Sigmoid colon (tissue), 7 donors: ENCODE measurements around the gene DCUN1D1. TPM values are rescaled to one million over a fixed set of nuclear protein-coding genes. Genes with fewer than 3 reads are reported as not detected.

Experiments
- DNase-seq: peaks from one replicate; pipeline ENCODE4 v3.0.0-alpha.2; 2019
- H3K27ac ChIP-seq, 4 donors: fragments of 200-600 bp; sonication (generic); one replicate each; pipeline ENCODE4 v1.5.1; 2016 to 2019; ENCODE audit warnings: mild to moderate bottlenecking in 1 of 4
- H3K27me3 ChIP-seq, 3 donors: fragments of 200-600 bp; sonication (generic); one replicate each; pipeline ENCODE4 v1.5.1; 2019; ENCODE audit warnings: mild to moderate bottlenecking in 1 of 3
- H3K36me3 ChIP-seq, 4 donors: fragments of 200-600 bp; sonication (generic); one replicate each; pipeline ENCODE4 v1.5.1; 2016 to 2019
- H3K4me1 ChIP-seq, 4 donors: fragments of 200-600 bp; sonication (generic); one replicate each; pipeline ENCODE4 v1.5.1; 2017 to 2019
- H3K4me3 ChIP-seq, 4 donors: fragments of 200-600 bp; sonication (generic); one replicate each; pipeline ENCODE4 v1.5.1; 2017 to 2019; ENCODE audit warnings: mild to moderate bottlenecking in 2 of 4, moderate library complexity in 1 of 4
- H3K9me3 ChIP-seq, 4 donors: fragments of 200-600 bp in 3 of 4; sonication (generic) in 3 of 4; one replicate each; pipeline versions ENCODE4 v1.5.1 to v1.6.1; 2013 to 2019
- CTCF ChIP-seq, 4 experiments: fragments of 450-650 bp in 3 of 4; fragments of 200-600 bp in 1 of 4; IDR thresholded peaks; one replicate each; pipeline ENCODE4 v1.5.1; 2016 to 2019; ENCODE audit warnings: antibody characterized with exemption in 4 of 4, mild to moderate bottlenecking in 3 of 4, moderate library complexity in 2 of 4
- EP300 ChIP-seq, 4 donors: sonication (generic); formaldehyde crosslinking; IDR thresholded peaks; one replicate each; pipeline ENCODE4 v1.6.1; 2017; ENCODE audit warnings: antibody characterized with exemption in 4 of 4
- POLR2A ChIP-seq, 2 donors: fragments of 450-650 bp; IDR thresholded peaks; one replicate each; pipeline ENCODE4 v1.6.1; 2016; ENCODE audit warnings: antibody characterized with exemption in 2 of 2, mild to moderate bottlenecking in 2 of 2, moderate library complexity in 2 of 2
- POLR2AphosphoS5 ChIP-seq, 4 donors: sonication (generic); formaldehyde crosslinking; IDR thresholded peaks; one replicate each; pipeline ENCODE4 v1.6.1; 2017; ENCODE audit warnings: antibody characterized with exemption in 4 of 4
- WGBS, 2 donors: extraction: QIAGEN DNeasy Blood & Tissue Kit; methylation state at CpG; one replicate each; pipeline ENCODE4 v1.1.7; 2013; 5-methylcytosine and 5-hydroxymethylcytosine counted together
- intact Hi-C: fragments of 100-400 bp; cut with DNase I; formaldehyde crosslinking; loops from one replicate; pipeline ENCODE4 v1.15.1; 2023
- polyA plus RNA-seq, 3 donors: library from polyadenylated mRNA; stranded (reverse); fragments of 200-250 nt; gene quantifications; one replicate each; pipeline ENCODE4 v1.2.3, GENCODE V29; 2013
- total RNA-seq, 4 donors: library from RNA; depleted of rRNA; stranded (reverse); fragments of >200 nt; gene quantifications; one replicate each; pipeline ENCODE4 v1.1.0, GENCODE V29; 2016
- donor health status: healthy with polysubstance abuse.
- donor health status: Bipolar disorder and iron deficiency.
- donor health status: healthy.

The DCUN1D1 gene
- total and polyA plus RNA-seq, 7 donors, result 9.4 to 47.1 (median 41.0) TPM

DNA sequence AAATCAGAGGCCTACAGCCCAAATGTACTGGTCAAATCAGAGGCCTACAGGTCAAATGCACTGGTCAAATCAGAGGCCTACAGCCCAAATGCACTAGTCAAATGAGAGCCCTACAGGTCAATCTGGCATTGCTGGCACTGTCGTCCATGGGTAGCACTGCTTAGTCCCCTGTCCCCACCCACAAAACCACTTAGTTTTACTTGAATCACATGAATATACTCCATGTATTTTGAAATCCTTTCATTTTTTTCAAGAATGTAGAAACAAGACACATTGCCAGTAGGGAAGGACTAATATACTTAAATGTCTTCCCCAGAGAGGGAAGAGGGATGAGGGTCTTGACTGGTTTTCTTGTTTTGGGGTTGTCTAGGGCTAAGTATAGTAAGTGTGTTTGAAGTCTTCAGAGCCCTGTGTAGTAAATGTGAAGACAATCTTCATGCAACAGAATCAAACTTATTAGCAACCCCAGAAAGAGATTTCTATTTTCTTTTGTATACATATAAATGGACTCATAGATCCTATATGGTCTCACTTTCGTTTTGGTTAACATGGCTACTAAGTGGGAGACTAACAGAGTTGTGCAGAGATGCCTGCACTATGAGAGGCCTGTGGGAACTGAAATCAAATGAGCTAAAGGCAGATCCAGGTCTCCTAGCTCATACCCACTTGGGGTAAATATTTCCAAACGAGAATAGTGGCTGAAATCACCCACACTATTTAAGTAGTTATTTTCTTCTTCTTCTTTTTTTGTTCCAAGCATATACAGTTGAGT is 38.3 kb upstream of the DCUN1D1 start:
- Histone ChIP-seq H3K9me3 (no peaks in the 10 kb centered on the region), H3K36me3 (peaks cover 0 to 77% (median 28%) of the 10 kb centered on the region in 4 donors), H3K27ac (no peak overlapping the region), H3K27me3 (no peaks in the 10 kb centered on the region), H3K4me3 (no peak overlapping the region), H3K4me1 (no peaks in the 10 kb centered on the region)
- no peak for TF ChIP-seq POLR2AphosphoS5 (IDR thresholded peaks at IDR 0.05)
- intact Hi-C loops, result no loop called here
- WGBS, 2 donors, result 94 to 95% methylated on average over 3 of the region's 3 CpGs
- DNase-seq, result no peak

DNA sequence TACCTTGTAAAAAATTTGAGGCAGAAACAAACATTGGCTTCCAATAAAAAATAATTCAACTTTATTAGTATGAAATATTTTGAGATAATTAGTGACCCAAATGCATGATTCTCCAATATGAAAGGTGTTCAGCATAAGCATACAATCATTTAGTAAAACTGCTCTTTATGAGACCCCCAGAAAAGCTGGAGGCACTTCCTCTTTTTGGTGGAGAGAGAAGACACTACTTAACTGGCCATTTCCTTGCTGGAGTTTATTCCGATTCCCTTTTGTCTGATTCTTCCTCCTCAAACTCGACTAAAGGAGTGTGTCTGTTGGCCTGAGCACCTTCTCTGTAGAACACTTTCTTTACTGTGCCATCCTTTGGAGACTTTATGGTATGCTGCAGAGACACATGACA is 34.8 kb upstream of the DCUN1D1 start:
- Histone ChIP-seq H3K27me3 (no peaks in the 10 kb centered on the region), H3K27ac (no peak overlapping the region), H3K4me1 (no peaks in the 10 kb centered on the region), H3K9me3 (no peaks in the 10 kb centered on the region), H3K36me3 (peaks cover 0 to 51% (median 10%) of the 10 kb centered on the region in 4 donors), H3K4me3 (no peak overlapping the region)
- no peak for TF ChIP-seq CTCF (IDR thresholded peaks at IDR 0.05)
- no peak for TF ChIP-seq POLR2AphosphoS5 (IDR thresholded peaks at IDR 0.05)
- TF ChIP-seq POLR2A (IDR thresholded peaks at IDR 0.05), result no peak
- no peak for TF ChIP-seq EP300 (IDR thresholded peaks at IDR 0.05)
- WGBS, 2 donors, result 70 to 88% methylated on average over 2 of the region's 2 CpGs
- intact Hi-C loops, result no loop called here
- no peak for DNase-seq

- no peak for DNase-seq
- Histone ChIP-seq H3K36me3 (peaks cover 0 to 37% (median 8%) of the 10 kb centered on the region in 4 donors), H3K4me3 (no peak overlapping the region), H3K9me3 (no peaks in the 10 kb centered on the region), H3K27ac (no peak overlapping the region), H3K27me3 (no peaks in the 10 kb centered on the region), H3K4me1 (no peaks in the 10 kb centered on the region)
- intact Hi-C loops, result no loop called here
- TF ChIP-seq POLR2A (IDR thresholded peaks at IDR 0.05), result no peak
- no peak for TF ChIP-seq POLR2AphosphoS5 (IDR thresholded peaks at IDR 0.05)
- TF ChIP-seq EP300 (IDR thresholded peaks at IDR 0.05), result no peak
- TF ChIP-seq CTCF (IDR thresholded peaks at IDR 0.05), result no peak
- WGBS, 2 donors, result 85 to 93% methylated on average over 6 of the region's 6 CpGs
These were observed 33.5 kb upstream of the DCUN1D1 start for GRCh38 chr3:183013856-183014255.

DNA sequence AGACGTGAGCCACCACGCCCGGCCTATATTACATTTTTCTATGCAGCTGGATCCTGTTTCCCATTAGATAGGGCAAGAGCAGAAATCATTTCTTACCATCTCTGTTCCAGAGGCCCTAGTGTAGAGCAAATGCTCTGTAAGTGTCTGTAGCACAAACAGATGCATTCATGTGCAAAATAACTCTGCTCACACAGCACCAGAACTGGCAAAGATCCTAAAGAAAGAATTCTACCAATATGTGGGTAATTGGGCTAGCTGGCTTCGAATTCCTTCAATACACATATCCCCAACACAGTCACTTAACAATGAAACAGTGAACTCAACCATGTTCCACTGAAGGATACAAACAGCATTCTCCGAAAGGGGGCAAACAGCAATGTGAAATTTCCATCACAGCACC is 32.7 kb upstream of the DCUN1D1 start:
- intact Hi-C loops, result no loop called here
- Histone ChIP-seq H3K9me3 (no peaks in the 10 kb centered on the region), H3K4me1 (no peaks in the 10 kb centered on the region), H3K27ac (no peak overlapping the region), H3K4me3 (no peak overlapping the region), H3K27me3 (no peaks in the 10 kb centered on the region), H3K36me3 (peaks cover 0 to 34% (median 6%) of the 10 kb centered on the region in 4 donors)
- DNase-seq, result no peak
- TF ChIP-seq POLR2A (IDR thresholded peaks at IDR 0.05) (no peak), CTCF (IDR thresholded peaks at IDR 0.05) (no peak), EP300 (IDR thresholded peaks at IDR 0.05) (no peak), POLR2AphosphoS5 (IDR thresholded peaks at IDR 0.05) (no peak)
- 93 to 96% methylated on average over 5 of the region's 5 CpGs for WGBS, 2 donors

- H3K4me3 ChIP-seq, result no peak overlapping the region
- H3K9me3 ChIP-seq, result no peaks in the 10 kb centered on the region
- no peak overlapping the region for H3K27ac ChIP-seq
- no peaks in the 10 kb centered on the region for H3K27me3 ChIP-seq
- DNase-seq, result no peak
- no peaks in the 10 kb centered on the region for H3K36me3 ChIP-seq
- H3K4me1 ChIP-seq, result no peaks in the 10 kb centered on the region
- intact Hi-C loops, result no loop called here
- TF ChIP-seq POLR2AphosphoS5 (IDR thresholded peaks at IDR 0.05) (no peak), POLR2A (IDR thresholded peaks at IDR 0.05) (no peak), EP300 (IDR thresholded peaks at IDR 0.05) (no peak), CTCF (IDR thresholded peaks at IDR 0.05) (no peak)
These were observed 28.5 kb upstream of the DCUN1D1 start for GRCh38 chr3:183008800-183009199.
